Ovary (tissue), 3 donors: ENCODE results near the gene KHDRBS2.

Source experiments
- CTCF ChIP-seq, 3 donors: fragments of 450-650 bp in 2 of 3; fragments of 200-600 bp in 1 of 3; IDR thresholded peaks; one replicate each; pipeline versions ENCODE4 v1.5.1 to v1.8.0; 2016 to 2022; ENCODE audit warnings: antibody characterized with exemption in 3 of 3, mild to moderate bottlenecking in 1 of 3
- EP300 ChIP-seq: sonication (generic); formaldehyde crosslinking; IDR thresholded peaks from one replicate; pipeline ENCODE4 v1.6.1; 2017; ENCODE audit warnings: antibody characterized with exemption
- POLR2A ChIP-seq: fragments of 450-650 bp; IDR thresholded peaks from one replicate; pipeline ENCODE4 v1.6.1; 2017; ENCODE audit warnings: antibody characterized with exemption, mild to moderate bottlenecking, moderate library complexity
- donor health status: DM: no; HTN: no; CAD: no.

GRCh38 chr6:61857541-61857940, 428.5 kb downstream of the KHDRBS2 start:
- no peak for TF ChIP-seq POLR2A
- TF ChIP-seq EP300: no peak
- no peak for TF ChIP-seq CTCF (IDR thresholded peaks at IDR 0.05)
